NCI-H446 treated with DMSO at 0.1 percent for 48 hours (cell line): ENCODE data around the gene DHRS7B.
"Not testable (repeated sequence)": the region's sequence is repeated elsewhere in the genome, so short reads cannot be mapped to it uniquely, and the experiment has no call there.

Experiments
- DNase-seq: peaks from one replicate; lab custom pipeline; 2025; lab: John Stamatoyannopoulos, UW

Gene DHRS7B

GRCh38 chr17:21210411-21211076 lies 83.8 kb downstream of the DHRS7B start:
- no peak for DNase-seq

GRCh38 chr17:21211825-21212479 lies 85.2 kb downstream of the DHRS7B start:
- no peak for DNase-seq

GRCh38 chr17:21212826-21213637 lies 86.3 kb downstream of the DHRS7B start:
- DNase-seq = no peak

- no peak for DNase-seq
These were observed 86.9 kb downstream of the DHRS7B start for GRCh38 chr17:21213638-21214014.

- peak; percentile 87 for DNase-seq
These were observed 87.4 kb downstream of the DHRS7B start, which contains the start of gene TMEM11 for GRCh38 chr17:21214015-21214776. Gene TMEM11 (minus strand): TSS chr17:21214161. CDS start chr17:21214152, 9 bp downstream.

GRCh38 chr17:21214777-21215541 lies 88.2 kb downstream of the DHRS7B start:
- no peak for DNase-seq

GRCh38 chr17:21215935-21216334 lies 89.2 kb downstream of the DHRS7B start:
- DNase-seq = no peak

- DNase-seq = no peak
These were observed 90.6 kb downstream of the DHRS7B start for GRCh38 chr17:21217346-21217745.

- DNase-seq = no peak
These were observed 91.3 kb downstream of the DHRS7B start for GRCh38 chr17:21218101-21218500.

- no peak for DNase-seq
These were observed 92.1 kb downstream of the DHRS7B start for GRCh38 chr17:21218831-21219380.

GRCh38 chr17:21223086-21223485 lies 96.3 kb downstream of the DHRS7B start:
- DNase-seq = no peak

- DNase-seq = not testable (repeated sequence)
These were observed 100.5 kb downstream of the DHRS7B start for GRCh38 chr17:21227277-21227676.

GRCh38 chr17:21228111-21228510 lies 101.3 kb downstream of the DHRS7B start:
- no peak for DNase-seq

- no peak for DNase-seq
These were observed 102.1 kb downstream of the DHRS7B start for GRCh38 chr17:21228845-21229244.

- no peak for DNase-seq
These were observed 104.8 kb downstream of the DHRS7B start for GRCh38 chr17:21231533-21231932.

- DNase-seq = no peak
These were observed 105.4 kb downstream of the DHRS7B start for GRCh38 chr17:21232033-21232749.

- no peak for DNase-seq
These were observed 107.0 kb downstream of the DHRS7B start for GRCh38 chr17:21233581-21234347.

- DNase-seq = no peak
These were observed 109.2 kb downstream of the DHRS7B start for GRCh38 chr17:21235921-21236320.

GRCh38 chr17:21239680-21240368 lies 113.1 kb downstream of the DHRS7B start:
- no peak for DNase-seq
